IMR-90 (cell line): Measurements from ENCODE around the gene CDK6. TPM values are rescaled to one million over a fixed set of nuclear protein-coding genes. Genes with fewer than 3 reads are reported as not detected.

ENCODE experiments used
- ATAC-seq: fragments of 200-7000 bp; cut with Tn5 transposase; 2 replicates; pipeline ENCODE4 v1.9.1; 2020; ENCODE audit warnings: low read depth, mild to moderate bottlenecking, moderate library complexity
- BruUV-seq: library from RNA; stranded (reverse); fragments of 400-500 nt; replicated peaks from 2 replicates; lab custom pipeline; 2021; lab: Mats Ljungman, UMichigan
- CTCF ChIA-PET: fragments of 300-600 bp; formaldehyde crosslinking; extraction: SDS; loops from one replicate; lab custom pipeline; 2021; ENCODE audit warnings: antibody characterized with exemption; lab: Yijun Ruan, JAX
- POLR2A ChIA-PET: fragments of 300-600 bp; sonication (Branson Sonifier 250); formaldehyde crosslinking; loops from one replicate; lab custom pipeline; 2022; ENCODE audit warnings: antibody characterized with exemption; ENCODE audit not compliant: unreplicated experiment; lab: Charles Lee
- DNase-seq: peaks from one replicate; pipeline ENCODE4 v3.0.0; 2013
- H2AFZ ChIP-seq: replicated peaks from 2 replicates; pipeline ENCODE3; 2013; ENCODE audit warnings: low read length, mild to moderate bottlenecking; ENCODE audit not compliant: poor library complexity
- H2AK5ac ChIP-seq: 2 replicates; pipeline ENCODE4 v1.6.1; 2013; ENCODE audit warnings: low read depth, low read length, inconsistent platforms
- H2AK9ac ChIP-seq: replicated peaks from 2 replicates; pipeline ENCODE3; 2013; ENCODE audit warnings: mild to moderate bottlenecking, low read depth, low read length, moderate library complexity; ENCODE audit not compliant: poor library complexity
- H2BK120ac ChIP-seq: 2 replicates; pipeline ENCODE4 v1.6.1; 2013; ENCODE audit warnings: low read depth, low read length, inconsistent platforms
- H2BK15ac ChIP-seq: 3 replicates; pipeline ENCODE4 v1.6.1; 2013; ENCODE audit warnings: low read depth, low read length, inconsistent platforms
- H2BK20ac ChIP-seq: 2 replicates; pipeline ENCODE4 v1.6.1; 2013; ENCODE audit warnings: low read depth, mild to moderate bottlenecking, inconsistent platforms, low read length, moderate library complexity
- H2BK5ac ChIP-seq: 2 replicates; pipeline ENCODE4 v1.6.1; 2013; ENCODE audit warnings: mild to moderate bottlenecking, low read depth, low read length, inconsistent platforms; ENCODE audit not compliant: poor library complexity, severe bottlenecking
- H3K14ac ChIP-seq: replicated peaks from 2 replicates; pipeline ENCODE4 v1.6.1; 2013; ENCODE audit warnings: low read depth, low read length, inconsistent platforms
- H3K18ac ChIP-seq: 2 replicates; pipeline ENCODE4 v1.6.1; 2013; ENCODE audit warnings: low read depth, low read length, control low read depth
- H3K23ac ChIP-seq: 2 replicates; pipeline ENCODE4 v1.6.1; 2013; ENCODE audit warnings: low read depth, low read length, inconsistent platforms
- H3K27ac ChIP-seq: 2 replicates; pipeline ENCODE4 v1.5.1; 2013; ENCODE audit warnings: mild to moderate bottlenecking, control low read depth, low read length; ENCODE audit not compliant: insufficient read depth
- H3K27me3 ChIP-seq: 2 replicates; pipeline ENCODE4 v1.6.1; 2013; ENCODE audit warnings: low read length; ENCODE audit not compliant: control insufficient read depth, insufficient read depth
- H3K36me3 ChIP-seq: 2 replicates; pipeline ENCODE4 v1.6.1; 2013; ENCODE audit warnings: low read length, mixed read lengths; ENCODE audit not compliant: control insufficient read depth, insufficient read depth
- H3K4ac ChIP-seq: 2 replicates; pipeline ENCODE4 v1.6.1; 2013; ENCODE audit warnings: low read depth, low read length, inconsistent platforms
- H3K4me1 ChIP-seq: 2 replicates; pipeline ENCODE4 v1.6.1; 2013; ENCODE audit warnings: low read length, mixed read lengths; ENCODE audit not compliant: control insufficient read depth, insufficient read depth
- H3K4me2 ChIP-seq: 2 replicates; pipeline ENCODE4 v1.6.1; 2013; ENCODE audit warnings: low read depth, mild to moderate bottlenecking, control low read depth, low read length, moderate library complexity
- H3K4me3 ChIP-seq: 2 replicates; pipeline ENCODE4 v1.5.1; 2013; ENCODE audit warnings: low read depth, mild to moderate bottlenecking, control low read depth, low read length, moderate library complexity; ENCODE audit not compliant: insufficient read depth
- H3K56ac ChIP-seq: 2 replicates; pipeline ENCODE4 v1.6.1; 2013; ENCODE audit warnings: low read length, inconsistent platforms; ENCODE audit not compliant: insufficient read depth; ENCODE audit errors: extremely low read depth
- H3K79me1 ChIP-seq, 2 experiments: 2 replicates each; pipeline ENCODE4 v1.6.1; 2013; ENCODE audit warnings: low read length in 2 of 2, inconsistent platforms in 1 of 2, low read depth in 1 of 2
- H3K9ac ChIP-seq: 2 replicates; pipeline ENCODE4 v1.6.1; 2013; ENCODE audit warnings: low read depth, low read length, control low read depth
- H3K9me1 ChIP-seq: 2 replicates; pipeline ENCODE4 v1.6.1; 2013; ENCODE audit warnings: low read length, inconsistent platforms; ENCODE audit not compliant: insufficient read depth
- H3K9me3 ChIP-seq: 2 replicates; pipeline ENCODE4 v1.6.1; 2013; ENCODE audit warnings: low read length; ENCODE audit not compliant: control insufficient read depth, insufficient read depth
- H4K20me1 ChIP-seq: 2 replicates; pipeline ENCODE4 v1.6.1; 2013; ENCODE audit warnings: low read length, inconsistent platforms; ENCODE audit not compliant: insufficient read depth
- H4K5ac ChIP-seq: 2 replicates; pipeline ENCODE4 v1.6.1; 2013; ENCODE audit warnings: mild to moderate bottlenecking, low read depth, low read length, control low read depth
- H4K8ac ChIP-seq, 2 experiments: 2 replicates each; pipeline ENCODE4 v1.6.1; 2013; ENCODE audit warnings: low read depth in 2 of 2, low read length in 2 of 2, control low read depth in 1 of 2, inconsistent platforms in 1 of 2
- H4K91ac ChIP-seq: 2 replicates; pipeline ENCODE4 v1.6.1; 2013; ENCODE audit warnings: low read depth, low read length, inconsistent platforms; ENCODE audit not compliant: insufficient read depth
- BHLHE40 ChIP-seq: fragments of 150-350 bp; IDR thresholded peaks from 2 replicates; pipeline ENCODE4 v1.6.1; 2016; ENCODE audit warnings: mild to moderate bottlenecking, low read depth, low read length
- FOS ChIP-seq: fragments of 150-350 bp; IDR thresholded peaks from 2 replicates; pipeline ENCODE4 v1.6.1; 2016; ENCODE audit warnings: low read depth, low read length
- USF2 ChIP-seq: fragments of 150-350 bp; IDR thresholded peaks from 2 replicates; pipeline ENCODE4 v1.6.1; 2017; ENCODE audit warnings: mild to moderate bottlenecking, antibody characterized with exemption, low read length, low read depth
- dilution Hi-C: fragments of 300-500 bp; cut with HindIII; formaldehyde crosslinking; loops from one replicate; pipeline ENCODE4 v1.14.3; 2018; ENCODE audit warnings: low sequenced_read_pairs; ENCODE audit not compliant: unreplicated experiment
- in situ Hi-C: fragments of 300-500 bp; cut with MboI; formaldehyde crosslinking; loops from 3 replicates; pipeline ENCODE4 v1.14.3; 2019; ENCODE audit warnings: low sequenced_read_pairs, inconsistent platforms, mixed read lengths
- intact Hi-C: fragments of 100-400 bp; cut with micrococcal nuclease; formaldehyde crosslinking; loops from 2 replicates; pipeline ENCODE4 v1.10.0; 2022
- polyA plus RNA-seq, 3 experiments: library from polyadenylated mRNA; depleted of rRNA; stranded (reverse); fragments of >200 nt; gene quantifications; 2 replicates each; pipeline ENCODE4 v1.2.3, GENCODE V29; 2012; ENCODE audit warnings: low replicate concordance in 1 of 3
- total RNA-seq: library from RNA; depleted of rRNA; stranded (reverse); fragments of >200 nt; gene quantifications from 2 replicates; pipeline ENCODE4 v1.2.3, GENCODE V29; 2012

CDK6 gene
- total and polyA plus RNA-seq, 2 of the 4 experiments (the other 2 are of a cell fraction) = 21.5 to 195 TPM

GRCh38 chr7:92668564-92668963, 167.8 kb downstream of the CDK6 start:
- dilution Hi-C loops (no loop called here), intact Hi-C loops (no loop called here), in situ Hi-C loops (no loop called here)
- Histone ChIP-seq H3K27ac (no peak overlapping the region), H3K14ac (peak overlapping the region; percentile 27; the same call in 1 of the 2 replicates), H3K4ac (peak overlapping the region; percentile 65), H3K79me1 (peaks cover 46 to 79% of the 10 kb centered on the region in 2 experiments), H3K4me3 (no peak overlapping the region), H3K27me3 (no peaks in the 10 kb centered on the region), H2BK120ac (peak overlapping the region; percentile 25; the same call in 1 of the 2 replicates), H2BK15ac (0 out of 3 replicates have a peak overlapping the region, but pooled peaks have one; percentile 12), H3K9me1 (peaks cover 26% of the 10 kb centered on the region), H3K4me2 (peak overlapping the region; percentile 29; the same call in 1 of the 2 replicates), H3K23ac (0 out of 2 replicates have a peak overlapping the region, but pooled peaks have one; percentile 39), H3K18ac (peak overlapping the region; percentile 57; the same call in 1 of the 2 replicates), H4K8ac (peak overlapping the region in 1 of 2 experiments; percentile 48; a peak in 1 of 4 replicates), H4K5ac (no peak overlapping the region), H2BK5ac (peak overlapping the region; percentile 89), H2BK20ac (peak overlapping the region; percentile 42), H4K20me1 (peaks cover 48% of the 10 kb centered on the region), H3K9ac (no peak overlapping the region), H2AFZ (no peak overlapping the region), H3K36me3 (peaks cover 16% of the 10 kb centered on the region), H3K9me3 (no peaks in the 10 kb centered on the region), H2AK9ac (no peak overlapping the region), H4K91ac (peak overlapping the region; percentile 28; the same call in 1 of the 2 replicates), H3K56ac (no peak overlapping the region), H3K4me1 (peaks cover 13% of the 10 kb centered on the region), H2AK5ac (peak overlapping the region; percentile 37; the same call in 1 of the 2 replicates)
- ChIA-PET CTCF (no interaction called here), POLR2A (no interaction called here)
- DNase-seq (no peak), ATAC-seq (no peak)
- BruUV-seq = no TSS peak
- TF ChIP-seq FOS (no peak), USF2 (no peak), BHLHE40 (no peak)
